Prostate gland (tissue), 2 donors: ENCODE results near the gene R3HCC1L. TPM values are rescaled to one million over a fixed set of nuclear protein-coding genes. Genes with fewer than 3 reads are reported as not detected.

Experiments used
- DNase-seq: peaks from one replicate; pipeline ENCODE4 v3.0.0-alpha.2; 2019; ENCODE audit warnings: low spot score
- H3K27ac ChIP-seq, 2 donors: fragments of 200-600 bp; sonication (generic); 2 replicates each; pipeline ENCODE4 v1.5.1; 2017 to 2019
- H3K27me3 ChIP-seq: fragments of 200-600 bp; sonication (generic); replicated peaks from 2 replicates; pipeline ENCODE4 v1.5.1; 2019; ENCODE audit not compliant: insufficient read depth
- H3K36me3 ChIP-seq, 2 donors: fragments of 200-600 bp; sonication (generic); 1 replicate in 1 of 2; 2 replicates in 1 of 2; pipeline versions ENCODE4 v1.5.1 to v1.8.1; 2017 to 2019
- H3K4me1 ChIP-seq: fragments of 200-600 bp; sonication (generic); replicated peaks from 2 replicates; pipeline ENCODE4 v1.5.1; 2019
- H3K4me3 ChIP-seq, 2 donors: fragments of 200-600 bp; sonication (generic); 2 replicates each; pipeline ENCODE4 v1.5.1; 2017 to 2019
- H3K9me3 ChIP-seq: fragments of 200-600 bp; sonication (generic); 2 replicates; pipeline ENCODE4 v1.5.1; 2017
- POLR2A ChIP-seq: fragments of 450-650 bp; IDR thresholded peaks from one replicate; pipeline ENCODE4 v1.6.1; 2016; ENCODE audit warnings: antibody characterized with exemption, mild to moderate bottlenecking
- POLR2AphosphoS5 ChIP-seq: sonication (generic); formaldehyde crosslinking; IDR thresholded peaks from one replicate; pipeline ENCODE4 v1.6.1; 2017; ENCODE audit warnings: antibody characterized with exemption
- WGBS: methylation state at CpG from one replicate; pipeline ENCODE4 v1.1.5; 2018; 5-methylcytosine and 5-hydroxymethylcytosine counted together
- intact Hi-C: fragments of 100-400 bp; cut with DNase I; formaldehyde crosslinking; loops from one replicate; pipeline ENCODE4 v1.14.2; 2022
- total RNA-seq, 2 donors: library from RNA; depleted of rRNA; stranded (reverse); fragments of >200 nt; gene quantifications; one replicate each; pipeline ENCODE4 v1.1.0, GENCODE V29; 2016
- TF ChIP-seq, protein P1 (sequence below), 4 experiments: fragments of 200-600 bp in 2 of 4; fragments of 450-650 bp in 2 of 4; sonication (generic) in 2 of 4; IDR thresholded peaks; 1 replicate in 3 of 4; 2 replicates in 1 of 4; pipeline ENCODE4 v1.5.1; 2016 to 2019; ENCODE audit warnings: antibody characterized with exemption in 4 of 4, mild to moderate bottlenecking in 2 of 4, moderate library complexity in 2 of 4

Gene R3HCC1L
- total RNA-seq, 2 donors from 2014 or later = 14.2 to 26.0 TPM

DNA sequence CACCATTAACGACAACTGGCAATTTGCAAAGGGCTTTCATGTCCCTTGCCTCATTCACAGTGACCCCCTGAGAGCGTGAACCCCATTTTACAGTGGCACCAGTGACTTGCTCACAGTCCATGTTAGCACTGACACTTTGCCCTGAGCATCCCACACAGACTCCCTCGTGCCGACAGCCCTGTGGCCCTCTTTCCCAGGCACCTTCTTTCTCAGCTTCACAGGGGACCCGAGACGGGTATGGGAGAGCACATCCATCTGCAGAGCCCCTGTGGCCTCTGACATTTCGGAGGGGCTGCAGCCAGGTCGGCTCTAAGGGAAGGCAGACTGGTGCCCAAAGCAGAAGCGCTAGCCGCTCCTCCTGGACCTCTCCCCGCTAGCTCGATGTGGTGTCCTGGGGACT lies 122.7 kb downstream of the R3HCC1L start:
- no peaks in the 10 kb centered on the region for H3K27me3 ChIP-seq
- TF ChIP-seq, protein P1, sequence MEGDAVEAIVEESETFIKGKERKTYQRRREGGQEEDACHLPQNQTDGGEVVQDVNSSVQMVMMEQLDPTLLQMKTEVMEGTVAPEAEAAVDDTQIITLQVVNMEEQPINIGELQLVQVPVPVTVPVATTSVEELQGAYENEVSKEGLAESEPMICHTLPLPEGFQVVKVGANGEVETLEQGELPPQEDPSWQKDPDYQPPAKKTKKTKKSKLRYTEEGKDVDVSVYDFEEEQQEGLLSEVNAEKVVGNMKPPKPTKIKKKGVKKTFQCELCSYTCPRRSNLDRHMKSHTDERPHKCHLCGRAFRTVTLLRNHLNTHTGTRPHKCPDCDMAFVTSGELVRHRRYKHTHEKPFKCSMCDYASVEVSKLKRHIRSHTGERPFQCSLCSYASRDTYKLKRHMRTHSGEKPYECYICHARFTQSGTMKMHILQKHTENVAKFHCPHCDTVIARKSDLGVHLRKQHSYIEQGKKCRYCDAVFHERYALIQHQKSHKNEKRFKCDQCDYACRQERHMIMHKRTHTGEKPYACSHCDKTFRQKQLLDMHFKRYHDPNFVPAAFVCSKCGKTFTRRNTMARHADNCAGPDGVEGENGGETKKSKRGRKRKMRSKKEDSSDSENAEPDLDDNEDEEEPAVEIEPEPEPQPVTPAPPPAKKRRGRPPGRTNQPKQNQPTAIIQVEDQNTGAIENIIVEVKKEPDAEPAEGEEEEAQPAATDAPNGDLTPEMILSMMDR (IDR thresholded peaks at IDR 0.05) = no peak
- TF ChIP-seq POLR2AphosphoS5 (no peak), POLR2A (no peak)
- no peak for DNase-seq
- no peaks in the 10 kb centered on the region for H3K36me3 ChIP-seq
- WGBS = 92% methylated on average over 12 of the region's 12 CpGs
- no peak overlapping the region for H3K4me3 ChIP-seq
- H3K4me1 ChIP-seq = peaks cover 20% of the 10 kb centered on the region
- H3K27ac ChIP-seq = no peak overlapping the region
- intact Hi-C loops = no loop called here
- no peaks in the 10 kb centered on the region for H3K9me3 ChIP-seq

DNA sequence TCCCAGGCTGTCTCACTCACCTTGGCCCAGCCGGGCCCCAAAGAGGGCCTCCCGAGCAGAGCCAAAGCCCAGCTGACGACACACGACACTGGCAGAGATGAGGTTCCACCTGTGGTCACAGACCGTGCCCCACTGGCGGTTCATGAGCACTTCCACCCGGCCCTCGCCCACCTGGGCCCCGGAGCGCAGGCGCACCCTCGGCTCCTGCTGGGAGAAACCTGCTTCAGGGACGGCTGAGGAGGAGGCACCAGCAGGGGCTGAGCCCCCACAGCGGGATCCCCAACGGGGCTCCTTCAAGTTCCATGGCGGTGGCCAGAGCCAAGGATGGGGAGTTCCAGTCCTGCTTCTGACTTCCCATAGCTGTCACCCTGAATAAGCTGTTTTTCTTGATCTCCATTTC lies 123.5 kb downstream of the R3HCC1L start:
- Histone ChIP-seq H3K4me3 (no peak overlapping the region), H3K9me3 (no peaks in the 10 kb centered on the region), H3K4me1 (peaks cover 20% of the 10 kb centered on the region), H3K36me3 (no peaks in the 10 kb centered on the region), H3K27ac (no peak overlapping the region), H3K27me3 (no peaks in the 10 kb centered on the region)
- WGBS = 93% methylated on average over 16 of the region's 16 CpGs
- no peak for DNase-seq
- intact Hi-C loops = no loop called here
- TF ChIP-seq POLR2A (no peak), POLR2AphosphoS5 (no peak)
- TF ChIP-seq, protein P1 (IDR thresholded peaks at IDR 0.05) = no peak

DNA sequence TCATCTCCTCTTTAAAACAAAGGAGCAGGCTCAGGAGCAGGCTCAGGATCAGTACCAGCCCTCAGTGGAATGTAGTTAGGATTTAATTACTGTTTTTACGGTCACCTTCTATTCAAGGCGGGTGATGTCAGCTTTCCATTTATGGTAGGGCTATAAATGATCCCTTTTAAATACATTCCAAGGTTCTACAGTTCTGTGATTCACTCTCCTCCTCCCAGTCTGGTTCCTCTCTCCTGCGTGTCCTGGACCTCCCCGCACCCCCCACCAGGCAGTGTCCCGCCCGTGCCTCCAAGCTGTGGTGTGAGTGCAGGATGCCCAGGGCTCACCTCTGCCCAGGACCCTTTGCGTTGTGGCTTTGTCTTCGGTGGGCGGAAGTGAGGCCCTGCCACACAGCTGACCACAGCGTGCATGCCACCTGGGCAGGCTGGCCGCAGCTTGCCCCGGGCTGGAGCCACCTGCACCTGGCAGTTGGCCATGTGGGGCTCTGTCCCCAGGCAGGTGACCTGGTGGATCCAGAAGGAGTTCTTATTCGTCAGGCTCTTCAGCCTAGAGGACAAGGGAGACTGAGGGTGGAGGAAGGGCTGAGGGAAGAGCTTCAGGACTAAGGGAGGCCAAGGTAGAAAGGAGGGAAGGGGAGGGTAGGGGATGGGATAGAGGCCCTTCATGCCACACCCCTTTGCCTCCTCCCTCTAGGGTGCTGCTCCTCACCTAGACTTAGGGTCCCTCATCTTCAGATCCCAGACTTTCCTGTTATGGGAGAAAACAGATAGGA lies 124.4 kb downstream of the R3HCC1L start:
- no peak for DNase-seq
- TF ChIP-seq, protein P1 (IDR thresholded peaks at IDR 0.05) = no peak
- no peak for TF ChIP-seq POLR2AphosphoS5
- no peak for TF ChIP-seq POLR2A
- H3K36me3 ChIP-seq = no peaks in the 10 kb centered on the region
- H3K27me3 ChIP-seq = no peaks in the 10 kb centered on the region
- intact Hi-C loops = no loop called here
- no peaks in the 10 kb centered on the region for H3K9me3 ChIP-seq
- H3K4me3 ChIP-seq = no peak overlapping the region
- peak overlapping the region in 1 of 2 donors; percentile 67 for H3K27ac ChIP-seq
- WGBS = 57% methylated on average over 13 of the region's 13 CpGs
- H3K4me1 ChIP-seq = peaks cover 18% of the 10 kb centered on the region

DNA sequence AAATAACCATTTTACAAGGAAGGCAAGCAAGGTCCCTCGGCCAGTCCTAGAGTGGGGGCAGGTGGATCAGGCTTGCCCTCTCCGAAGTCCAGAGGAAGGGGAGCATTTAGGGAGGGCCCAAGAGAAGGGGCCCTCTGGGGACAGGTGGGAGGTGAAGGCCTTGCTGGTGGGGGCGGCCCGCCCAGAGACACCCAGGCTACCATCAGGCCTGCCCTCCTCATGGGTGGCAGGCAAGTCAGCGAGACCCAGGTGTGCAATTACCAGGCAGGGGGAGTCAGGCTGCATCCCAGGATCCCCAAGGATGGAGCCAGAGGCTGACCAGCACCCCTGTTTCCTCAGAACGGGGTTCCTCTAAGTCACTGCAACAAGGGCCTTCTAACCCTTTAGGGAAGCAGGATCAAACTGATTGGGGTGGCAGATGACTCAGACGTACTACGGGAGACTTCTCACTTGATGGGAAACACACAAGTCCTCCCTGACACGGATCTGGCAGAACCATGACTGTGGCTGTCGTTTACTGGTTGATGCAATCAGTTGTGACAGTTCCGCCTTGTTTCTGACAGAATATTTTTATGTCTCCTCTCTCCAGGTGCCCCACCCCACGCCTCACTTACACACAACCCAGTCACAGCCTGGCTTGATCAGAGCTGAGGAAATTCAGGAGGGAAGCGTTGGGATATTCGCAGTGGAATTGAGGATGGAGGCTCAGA lies 125.3 kb downstream of the R3HCC1L start:
- Histone ChIP-seq H3K4me3 (no peak overlapping the region), H3K36me3 (no peaks in the 10 kb centered on the region), H3K27me3 (no peaks in the 10 kb centered on the region), H3K9me3 (no peaks in the 10 kb centered on the region), H3K27ac (peak overlapping the region; percentile 54 to 67), H3K4me1 (peaks cover 14% of the 10 kb centered on the region)
- WGBS = 51% methylated on average over 14 of the region's 14 CpGs
- peak; percentile 17 for TF ChIP-seq POLR2AphosphoS5
- no peak for TF ChIP-seq POLR2A
- DNase-seq = peak; percentile 46
- intact Hi-C loops = no loop called here

DNA sequence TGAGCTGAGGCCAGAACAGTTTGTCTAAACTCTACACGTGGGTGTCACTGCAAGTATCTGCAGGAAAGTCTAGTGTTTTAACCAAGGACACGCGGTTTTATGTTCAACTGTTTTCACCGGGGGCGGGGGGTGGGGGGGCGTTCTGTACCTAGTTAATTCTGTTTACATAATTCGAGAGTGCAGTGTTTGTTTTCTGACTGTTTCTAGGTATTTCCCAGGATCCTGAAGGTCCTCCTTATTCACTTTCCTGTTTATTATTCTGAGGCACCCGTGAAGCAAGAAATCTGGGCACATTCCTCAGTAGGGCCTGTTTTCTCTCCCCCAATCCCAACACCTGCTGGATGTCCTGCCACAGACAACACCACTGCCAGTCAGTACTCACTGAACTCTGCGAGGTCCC lies 125.9 kb downstream of the R3HCC1L start:
- Histone ChIP-seq H3K4me3 (no peak overlapping the region), H3K27me3 (no peaks in the 10 kb centered on the region), H3K27ac (peak overlapping the region; percentile 54 to 67), H3K4me1 (peaks cover 14% of the 10 kb centered on the region), H3K9me3 (no peaks in the 10 kb centered on the region), H3K36me3 (no peaks in the 10 kb centered on the region)
- TF ChIP-seq, protein P1 (IDR thresholded peaks at IDR 0.05) = no peak
- TF ChIP-seq POLR2AphosphoS5 (peak; percentile 5), POLR2A (no peak)
- DNase-seq = no peak
- intact Hi-C loops = no loop called here
- 15% methylated on average over 9 of the region's 9 CpGs for WGBS
